Psoas muscle (tissue), 8 donors: Measurements from ENCODE around the gene KCNS1. TPM values are rescaled to one million over a fixed set of nuclear protein-coding genes. Genes with fewer than 3 reads are reported as not detected.
A peak's percentile ranks its signal among the peaks of the same experiment; 100 is the strongest.

Source experiments
- ATAC-seq, 4 donors: fragments of 200-7000 bp; cut with Tn5 transposase; one replicate each; pipeline ENCODE4 v1.9.1; 2020; ENCODE audit warnings: moderate library complexity in 3 of 4, mild to moderate bottlenecking in 2 of 4
- DNase-seq, 2 donors: peaks; one replicate each; pipeline ENCODE4 v3.0.0-alpha.2; 2020
- H3K27ac ChIP-seq: fragments of 200-600 bp; one replicate; pipeline ENCODE4 v1.8.0; 2022
- H3K27me3 ChIP-seq, 3 donors: fragments of 200-600 bp in 1 of 3; one replicate each; pipeline versions ENCODE4 v1.6.1 to v1.8.0; 2013 to 2022; ENCODE audit warnings: low read length in 2 of 3, mild to moderate bottlenecking in 2 of 3, moderate library complexity in 1 of 3; ENCODE audit not compliant: insufficient read depth in 3 of 3
- H3K36me3 ChIP-seq, 2 donors: fragments of 200-600 bp in 1 of 2; one replicate each; pipeline versions ENCODE4 v1.6.1 to v1.8.0; 2013 to 2022; ENCODE audit warnings: low read depth in 1 of 2, mild to moderate bottlenecking in 1 of 2, moderate library complexity in 1 of 2; ENCODE audit not compliant: insufficient read depth in 1 of 2
- H3K4me1 ChIP-seq: fragments of 200-600 bp; one replicate; pipeline ENCODE4 v1.8.0; 2022
- H3K4me3 ChIP-seq: fragments of 200-600 bp; one replicate; pipeline ENCODE4 v1.8.0; 2022; ENCODE audit warnings: mild to moderate bottlenecking
- H3K9me3 ChIP-seq: fragments of 200-600 bp; one replicate; pipeline ENCODE4 v1.8.0; 2022
- whole genome bisulfite sequencing, 3 donors: extraction: QIAGEN DNeasy Blood & Tissue Kit; methylation state at CpG; one replicate each; pipeline versions ENCODE4 v1.1.6 to v1.1.7; 2013; 5-methylcytosine and 5-hydroxymethylcytosine counted together
- intact Hi-C, 2 donors: fragments of 100-400 bp; cut with DNase I; formaldehyde crosslinking; loops; one replicate each; pipeline versions ENCODE4 v1.11.0 to v1.14.2; 2022
- polyA plus RNA-seq, 3 donors: library from polyadenylated mRNA; stranded (reverse); fragments of 200-250 nt; gene quantifications; one replicate each; pipeline ENCODE4 v1.2.3, GENCODE V29; 2013
- total RNA-seq, 4 donors: library from RNA; stranded (reverse); fragmentation: NEBNext Ultra II Directional in 2 of 4; extraction: Animal tissue kit (Norgen Biotek cat#: 25700) in 2 of 4; gene quantifications; one replicate each; pipeline versions ENCODE4 v1.2.1 to v1.2.4, GENCODE V29; 2021 to 2023
- TF ChIP-seq, protein P1 (sequence below): fragments of 200-600 bp; IDR thresholded peaks from one replicate; pipeline ENCODE4 v1.8.0; 2022; ENCODE audit warnings: antibody characterized with exemption
- donor health status: healthy with polysubstance abuse.
- donor health status: DM: no; HTN: no; CAD: no; lungs with moderate emphysema.
- donor health status: Bipolar disorder and iron deficiency.
- donor health status: healthy.
- donor health status: DM: yes; HTN: yes; CAD: no.
- donor health status: DM: no; HTN: no; CAD: no.
- donor health status: DM: no; HTN: no; CAD: no.
- donor health status: DM: yes; HTN: yes; CAD: no.

Gene KCNS1
- total and polyA plus RNA-seq, 7 donors: under 0.01 TPM; not detected in 6

DNA sequence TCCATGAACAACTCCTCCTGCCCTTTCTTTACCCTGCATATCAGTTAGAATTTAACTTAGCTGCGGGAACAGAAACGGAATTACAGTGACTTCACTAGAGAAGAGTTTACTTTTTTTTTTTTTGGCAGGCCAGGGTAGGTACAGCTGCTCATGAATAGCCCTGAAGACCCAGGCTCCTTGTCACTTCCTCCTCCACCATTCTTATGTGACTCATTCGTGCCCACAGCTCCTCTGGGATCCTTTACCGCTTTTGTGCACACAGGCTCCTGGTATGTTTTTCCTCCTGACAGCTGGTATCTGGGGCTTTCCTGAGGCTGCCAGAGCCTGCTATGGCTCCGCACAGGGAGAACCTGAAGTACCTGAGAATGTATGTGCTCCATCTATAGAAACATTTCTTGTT, 3.9 kb upstream of the KCNS1 start:
- Histone ChIP-seq H3K4me3 (no peak overlapping the region), H3K27ac (no peak overlapping the region), H3K9me3 (no peaks in the 10 kb centered on the region), H3K4me1 (no peaks in the 10 kb centered on the region), H3K36me3 (no peaks in the 10 kb centered on the region), H3K27me3 (peaks cover 0 to 35% (median 9%) of the 10 kb centered on the region in 3 donors)
- ATAC-seq (no peak), DNase-seq (no peak)
- intact Hi-C loops: no loop called here
- TF ChIP-seq, protein P1, sequence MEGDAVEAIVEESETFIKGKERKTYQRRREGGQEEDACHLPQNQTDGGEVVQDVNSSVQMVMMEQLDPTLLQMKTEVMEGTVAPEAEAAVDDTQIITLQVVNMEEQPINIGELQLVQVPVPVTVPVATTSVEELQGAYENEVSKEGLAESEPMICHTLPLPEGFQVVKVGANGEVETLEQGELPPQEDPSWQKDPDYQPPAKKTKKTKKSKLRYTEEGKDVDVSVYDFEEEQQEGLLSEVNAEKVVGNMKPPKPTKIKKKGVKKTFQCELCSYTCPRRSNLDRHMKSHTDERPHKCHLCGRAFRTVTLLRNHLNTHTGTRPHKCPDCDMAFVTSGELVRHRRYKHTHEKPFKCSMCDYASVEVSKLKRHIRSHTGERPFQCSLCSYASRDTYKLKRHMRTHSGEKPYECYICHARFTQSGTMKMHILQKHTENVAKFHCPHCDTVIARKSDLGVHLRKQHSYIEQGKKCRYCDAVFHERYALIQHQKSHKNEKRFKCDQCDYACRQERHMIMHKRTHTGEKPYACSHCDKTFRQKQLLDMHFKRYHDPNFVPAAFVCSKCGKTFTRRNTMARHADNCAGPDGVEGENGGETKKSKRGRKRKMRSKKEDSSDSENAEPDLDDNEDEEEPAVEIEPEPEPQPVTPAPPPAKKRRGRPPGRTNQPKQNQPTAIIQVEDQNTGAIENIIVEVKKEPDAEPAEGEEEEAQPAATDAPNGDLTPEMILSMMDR: no peak
- WGBS, 3 donors: 45 to 64% (median 58%) methylated on average over 5 of the region's 5 CpGs

DNA sequence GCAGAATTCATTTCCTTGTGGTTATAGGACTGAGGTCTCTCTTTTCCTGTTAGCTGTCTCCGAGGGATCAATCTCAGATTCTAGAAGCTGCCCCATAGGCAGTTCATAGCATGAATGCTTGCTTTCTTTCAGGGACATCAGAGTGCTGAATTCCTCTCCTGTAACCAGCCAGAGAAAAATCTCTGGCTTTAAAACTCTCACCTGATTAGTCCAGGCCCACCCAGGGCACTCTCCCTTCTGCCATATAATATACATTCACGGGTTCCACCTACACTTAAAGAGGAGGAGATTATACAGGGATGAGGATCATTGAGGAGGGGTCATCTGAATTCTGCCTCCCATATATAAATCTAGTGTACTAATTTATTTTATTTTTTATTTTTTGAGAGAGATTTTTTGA, 2.1 kb upstream of the KCNS1 start:
- WGBS, 3 donors: 74 to 79% (median 79%) methylated on average over 2 of the region's 2 CpGs
- TF ChIP-seq, protein P1: no peak
- peaks cover 0 to 47% (median 17%) of the 10 kb centered on the region in 3 donors for H3K27me3 ChIP-seq

DNA sequence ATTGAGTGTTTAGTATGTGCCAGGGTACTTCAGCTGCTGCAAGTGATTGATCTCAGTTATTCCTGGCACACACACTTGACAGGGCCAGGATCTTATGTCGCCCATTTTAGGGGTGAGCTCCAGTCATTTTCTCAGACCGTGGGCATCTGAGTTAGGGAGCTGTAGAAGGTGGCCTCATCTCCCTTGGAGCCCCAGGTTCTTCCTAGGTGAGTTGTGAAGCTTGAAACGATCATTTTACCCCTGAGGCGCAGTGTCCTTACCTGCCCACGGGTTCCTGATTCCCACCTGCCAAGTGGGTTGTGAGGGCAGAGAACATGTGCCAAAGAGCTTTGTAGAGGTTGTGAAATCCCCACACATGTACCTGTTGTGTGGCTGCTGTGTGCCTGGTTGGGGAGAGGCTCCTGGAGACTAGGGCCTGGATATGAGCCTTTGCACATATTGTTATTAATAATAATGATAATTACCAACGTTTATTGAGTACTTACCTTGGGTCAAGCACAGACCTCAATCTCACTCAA, 465 bp upstream of the KCNS1 start:
- Histone ChIP-seq H3K36me3 (no peaks in the 10 kb centered on the region), H3K9me3 (no peaks in the 10 kb centered on the region), H3K27me3 (peaks cover 0 to 62% (median 26%) of the 10 kb centered on the region in 3 donors), H3K27ac (no peak overlapping the region), H3K4me1 (no peaks in the 10 kb centered on the region), H3K4me3 (no peak overlapping the region)
- intact Hi-C loops: no loop called here
- WGBS, 3 donors: 69 to 71% (median 70%) methylated on average over 6 of the region's 6 CpGs
- ATAC-seq (no peak), DNase-seq (no peak)
- TF ChIP-seq, protein P1: no peak

More for the DNA sequence above, 2.1 kb upstream of the KCNS1 start:
- ATAC-seq (no peak), DNase-seq (no peak)
- Histone ChIP-seq H3K4me1 (no peaks in the 10 kb centered on the region), H3K4me3 (no peak overlapping the region), H3K27ac (no peak overlapping the region), H3K36me3 (no peaks in the 10 kb centered on the region), H3K9me3 (no peaks in the 10 kb centered on the region)
- intact Hi-C loops: no loop called here

DNA sequence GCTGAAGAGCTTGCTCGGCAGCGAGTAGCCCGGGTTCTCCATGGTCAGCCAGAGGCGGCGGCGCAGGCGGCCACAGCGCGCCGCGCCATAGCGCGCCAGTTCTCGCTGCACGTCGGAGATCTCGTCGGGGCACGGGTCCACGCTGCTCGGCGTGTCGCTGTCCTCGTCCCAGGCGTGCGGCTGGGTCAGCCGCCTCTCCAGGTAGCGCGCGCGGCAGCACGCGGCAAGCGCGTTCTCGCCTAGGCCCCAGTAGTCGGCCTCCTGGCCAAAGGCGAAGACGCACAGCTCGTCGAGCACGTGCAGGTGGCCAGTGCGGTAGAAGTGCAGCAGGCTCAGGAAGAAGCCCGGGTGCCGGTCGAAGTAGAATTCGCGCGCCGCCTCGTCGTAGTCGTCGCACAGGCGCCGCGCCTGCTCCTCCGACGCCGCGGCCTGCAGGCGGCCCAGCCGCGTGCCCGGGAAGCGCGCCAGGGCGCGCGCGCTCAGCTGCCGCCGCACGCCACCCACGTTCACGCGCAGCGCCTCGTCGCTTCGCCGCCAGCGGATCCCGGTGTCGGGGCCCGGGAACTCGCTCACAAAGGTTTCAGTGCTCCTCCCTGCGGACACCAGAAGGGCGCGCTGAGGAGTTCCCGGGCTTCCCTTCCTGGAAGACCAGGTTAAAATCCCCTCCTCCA, 2.7 kb downstream of the KCNS1 start:
- Histone ChIP-seq H3K27me3 (peaks cover 0 to 63% (median 28%) of the 10 kb centered on the region in 3 donors), H3K9me3 (no peaks in the 10 kb centered on the region), H3K4me3 (peak overlapping the region; percentile 32), H3K36me3 (no peaks in the 10 kb centered on the region), H3K4me1 (no peaks in the 10 kb centered on the region), H3K27ac (no peak overlapping the region)
- intact Hi-C loops: loop anchor here (5.0 kb wide), 2 partner anchors 56 to 194 kb away; no protein-coding TSS in a partner anchor
- DNase-seq (no peak), ATAC-seq (no peak)
- WGBS, 3 donors: 3 to 5% (median 4%) methylated on average over 79 to 91 of the region's 91 CpGs
- TF ChIP-seq, protein P1: no peak
